Adrenal gland (tissue), 12 donors: ENCODE results near the gene TMEM89. TPM values are rescaled to one million over a fixed set of nuclear protein-coding genes. Genes with fewer than 3 reads are reported as not detected.

ENCODE experiments used
- DNase-seq, 7 donors: peaks; one replicate each; pipeline ENCODE4 v3.0.0-alpha.2; 2019 to 2020
- H3K27ac ChIP-seq, 5 donors: fragments of 200-600 bp; sonication (generic) in 4 of 5; 1 replicate in 3 of 5; 2 replicates in 2 of 5; pipeline versions ENCODE4 v1.5.1 to v1.8.0; 2016 to 2020; ENCODE audit warnings: mild to moderate bottlenecking in 1 of 5
- H3K27me3 ChIP-seq: fragments of 200-600 bp; 2 replicates; pipeline ENCODE4 v1.8.0; 2021
- H3K36me3 ChIP-seq, 2 donors: fragments of 200-600 bp; replicated peaks in 1 of 2; 1 replicate in 1 of 2; 2 replicates in 1 of 2; pipeline versions ENCODE4 v1.5.1 to v1.8.0; 2018 to 2022
- H3K4me1 ChIP-seq, 2 donors: fragments of 200-600 bp; replicated peaks in 1 of 2; 1 replicate in 1 of 2; 2 replicates in 1 of 2; pipeline versions ENCODE4 v1.5.1 to v1.8.0; 2018 to 2021
- H3K4me3 ChIP-seq, 4 donors: fragments of 200-600 bp; sonication (generic) in 3 of 4; one replicate each; pipeline ENCODE4 v1.5.1; 2016 to 2018
- H3K9me3 ChIP-seq, 3 donors: fragments of 200-600 bp; sonication (generic) in 1 of 3; replicated peaks in 1 of 3; 1 replicate in 2 of 3; 2 replicates in 1 of 3; pipeline versions ENCODE4 v1.5.1 to v1.8.0; 2016 to 2021
- POLR2A ChIP-seq, 2 donors: fragments of 450-650 bp; IDR thresholded peaks; one replicate each; pipeline ENCODE4 v1.6.1; 2017; ENCODE audit warnings: antibody characterized with exemption in 2 of 2, mild to moderate bottlenecking in 2 of 2, moderate library complexity in 1 of 2
- WGBS, 4 donors: extraction: QIAGEN DNeasy Blood & Tissue Kit in 2 of 4; methylation state at CpG; one replicate each; pipeline versions ENCODE4 v1.1.5 to v1.1.7; 2013 to 2017; 5-methylcytosine and 5-hydroxymethylcytosine counted together
- intact Hi-C, 2 donors: fragments of 100-400 bp; cut with DNase I; formaldehyde crosslinking; loops; one replicate each; pipeline versions ENCODE4 v1.14.1 to v1.15.0; 2022 to 2023
- polyA plus RNA-seq, 3 donors: library from polyadenylated mRNA; stranded (reverse); fragments of 200-250 nt in 2 of 3; fragments of 350-450 nt in 1 of 3; fragmentation: Illumina TruSeq in 1 of 3; extraction: RNeasy Lipid Tissue Mini Kit (QIAGEN cat#74804) in 1 of 3; gene quantifications; one replicate each; pipeline ENCODE4 v1.2.3, GENCODE V29; 2013 to 2014
- total RNA-seq, 9 donors: library from RNA; depleted of rRNA in 4 of 9; stranded (reverse); fragments of >200 nt in 4 of 9; fragments of 120-200 nt in 1 of 9; fragmentation: NEBNext Ultra II Directional in 1 of 9; extraction: Animal tissue kit (Norgen Biotek cat#: 25700) in 1 of 9; gene quantifications; one replicate each; pipeline versions ENCODE4 v1.1.0 to v1.2.4, GENCODE V29; 2013 to 2023
- TF ChIP-seq, protein P1 (sequence below), 6 experiments: fragments of 450-650 bp in 4 of 6; fragments of 200-600 bp in 2 of 6; sonication (generic) in 1 of 6; IDR thresholded peaks; 1 replicate in 5 of 6; 2 replicates in 1 of 6; pipeline versions ENCODE4 v1.5.1 to v1.8.0; 2016 to 2021; ENCODE audit warnings: antibody characterized with exemption in 6 of 6, mild to moderate bottlenecking in 2 of 6, moderate library complexity in 1 of 6
- donor health status: healthy with polysubstance abuse.
- donor health status: Bipolar disorder and iron deficiency.
- donor health status: DM: yes; HTN: yes; CAD: no.
- donor health status: DM: no; HTN: no; CAD: no.
- donor health status: DM: no; HTN: no; CAD: no.
- donor health status: DM: yes; HTN: yes; CAD: no.

Gene TMEM89
- total and polyA plus RNA-seq, 12 donors, result not detected

DNA sequence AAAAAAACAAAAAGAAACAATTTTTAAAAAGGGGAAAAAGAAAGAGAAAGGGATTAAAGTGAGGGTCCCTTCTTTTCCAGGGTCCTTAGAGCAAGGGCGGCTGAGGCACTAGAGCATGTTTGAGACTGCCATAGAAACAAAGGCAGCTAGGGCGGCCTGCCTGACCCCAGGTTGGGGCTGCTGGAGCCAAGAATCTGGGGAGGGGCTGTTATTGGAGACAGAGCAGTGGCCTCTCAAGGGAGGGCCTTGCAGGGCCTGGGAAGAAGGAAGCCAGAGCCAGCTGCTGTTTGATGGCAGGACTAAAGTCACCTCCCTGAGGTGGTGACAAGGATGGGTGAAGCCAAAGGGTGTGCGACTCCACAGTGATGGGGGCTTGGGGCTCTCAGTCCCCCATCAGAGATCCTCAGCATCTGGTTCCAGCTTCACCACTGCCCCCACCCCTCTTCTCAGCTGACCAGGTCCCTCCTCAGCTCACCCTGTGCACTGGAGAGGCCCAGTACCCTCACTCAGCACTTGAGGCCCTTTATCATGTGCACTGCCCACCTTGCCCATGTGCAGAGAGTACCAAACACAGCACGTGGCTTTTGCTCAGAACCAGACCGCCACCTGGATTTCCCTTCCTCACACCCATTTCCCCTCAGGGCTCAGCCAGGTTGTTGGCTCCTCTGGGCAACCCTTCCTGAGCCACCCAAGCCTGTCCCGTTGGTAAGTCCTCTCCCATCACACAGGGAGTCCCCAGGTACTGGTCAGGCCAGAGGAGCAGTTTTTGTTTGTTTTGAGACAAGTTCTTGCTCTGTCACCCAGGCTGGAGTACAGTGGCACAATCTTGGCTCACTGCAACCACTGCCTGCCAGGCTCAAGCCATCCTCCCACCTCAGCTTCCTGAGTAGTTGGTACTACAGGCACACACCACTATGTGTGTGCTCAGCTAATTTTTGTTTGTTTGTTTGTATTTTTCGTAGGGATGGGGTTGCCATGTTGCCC is 1.7 kb downstream of the TMEM89 start:
- 85 to 89% (median 87%) methylated on average over 7 of the region's 7 CpGs for WGBS, 4 donors
- H3K27me3 ChIP-seq, result no peaks in the 10 kb centered on the region
- no peak overlapping the region for H3K27ac ChIP-seq
- H3K4me1 ChIP-seq, result no peaks in the 10 kb centered on the region
- TF ChIP-seq, protein P1, sequence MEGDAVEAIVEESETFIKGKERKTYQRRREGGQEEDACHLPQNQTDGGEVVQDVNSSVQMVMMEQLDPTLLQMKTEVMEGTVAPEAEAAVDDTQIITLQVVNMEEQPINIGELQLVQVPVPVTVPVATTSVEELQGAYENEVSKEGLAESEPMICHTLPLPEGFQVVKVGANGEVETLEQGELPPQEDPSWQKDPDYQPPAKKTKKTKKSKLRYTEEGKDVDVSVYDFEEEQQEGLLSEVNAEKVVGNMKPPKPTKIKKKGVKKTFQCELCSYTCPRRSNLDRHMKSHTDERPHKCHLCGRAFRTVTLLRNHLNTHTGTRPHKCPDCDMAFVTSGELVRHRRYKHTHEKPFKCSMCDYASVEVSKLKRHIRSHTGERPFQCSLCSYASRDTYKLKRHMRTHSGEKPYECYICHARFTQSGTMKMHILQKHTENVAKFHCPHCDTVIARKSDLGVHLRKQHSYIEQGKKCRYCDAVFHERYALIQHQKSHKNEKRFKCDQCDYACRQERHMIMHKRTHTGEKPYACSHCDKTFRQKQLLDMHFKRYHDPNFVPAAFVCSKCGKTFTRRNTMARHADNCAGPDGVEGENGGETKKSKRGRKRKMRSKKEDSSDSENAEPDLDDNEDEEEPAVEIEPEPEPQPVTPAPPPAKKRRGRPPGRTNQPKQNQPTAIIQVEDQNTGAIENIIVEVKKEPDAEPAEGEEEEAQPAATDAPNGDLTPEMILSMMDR (IDR thresholded peaks at IDR 0.05), result no peak
- no peak for TF ChIP-seq POLR2A (IDR thresholded peaks at IDR 0.05)
- intact Hi-C loops, result no loop called here
- H3K36me3 ChIP-seq, result no peaks in the 10 kb centered on the region
- no peak for DNase-seq
- H3K4me3 ChIP-seq, result no peak overlapping the region
- no peaks in the 10 kb centered on the region for H3K9me3 ChIP-seq

DNA sequence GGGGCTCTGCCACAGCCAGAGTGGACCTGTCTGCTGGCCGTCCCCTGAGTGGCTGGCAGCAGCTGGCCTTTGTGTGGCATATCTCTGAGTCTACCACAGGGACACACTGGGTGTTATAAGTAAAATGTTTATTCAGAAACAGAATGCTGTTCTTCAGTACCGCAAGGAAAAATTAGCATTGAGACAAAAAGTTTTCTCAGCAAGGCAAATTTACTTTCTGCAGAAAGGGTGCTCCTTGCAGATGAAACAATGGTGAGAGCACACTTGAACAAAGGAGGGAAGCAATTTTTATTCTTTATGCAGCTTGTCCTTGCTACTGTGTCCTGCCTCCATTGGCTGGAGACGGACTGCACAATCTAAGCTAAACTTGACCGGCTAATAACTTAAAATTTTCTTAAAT is 4.0 kb downstream of the TMEM89 start:
- 93 to 96% (median 95%) methylated on average over 4 of the region's 4 CpGs for WGBS, 4 donors
- Histone ChIP-seq H3K36me3 (no peaks in the 10 kb centered on the region), H3K27ac (no peak overlapping the region), H3K9me3 (no peaks in the 10 kb centered on the region), H3K4me3 (no peak overlapping the region), H3K4me1 (no peaks in the 10 kb centered on the region), H3K27me3 (no peaks in the 10 kb centered on the region)
- intact Hi-C loops, result no loop called here
- DNase-seq, result no peak
- no peak for TF ChIP-seq POLR2A (IDR thresholded peaks at IDR 0.05)
- TF ChIP-seq, protein P1 (IDR thresholded peaks at IDR 0.05), result no peak

DNA sequence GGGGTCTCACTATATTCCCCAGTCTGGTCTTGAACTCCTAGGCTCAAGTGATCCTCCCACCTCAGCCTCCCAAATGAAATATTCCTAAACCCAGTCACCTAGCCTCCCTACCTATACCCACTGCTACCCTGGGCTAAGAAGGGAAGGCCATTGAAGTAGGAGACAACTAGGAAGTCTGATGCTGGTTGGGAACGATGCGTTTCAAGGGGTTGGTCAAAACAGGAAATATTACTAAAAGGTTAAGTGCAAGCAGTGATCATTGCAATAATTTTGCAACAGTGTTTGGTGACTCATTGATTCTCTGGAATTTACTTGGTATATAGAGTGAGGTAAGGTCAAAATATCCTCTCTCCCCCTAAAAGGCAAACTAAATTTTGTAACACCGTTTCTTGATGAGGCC is 7.5 kb downstream of the TMEM89 start:
- H3K4me1 ChIP-seq, result no peaks in the 10 kb centered on the region
- no peaks in the 10 kb centered on the region for H3K36me3 ChIP-seq
- no peak for TF ChIP-seq POLR2A (IDR thresholded peaks at IDR 0.05)
- TF ChIP-seq, protein P1 (IDR thresholded peaks at IDR 0.05), result no peak
- no peak for DNase-seq
- intact Hi-C loops, result no loop called here
- 29 to 52% (median 48%) methylated on average over 3 of the region's 3 CpGs for WGBS, 4 donors
- no peak overlapping the region for H3K4me3 ChIP-seq
- H3K27ac ChIP-seq, result no peak overlapping the region
- no peaks in the 10 kb centered on the region for H3K9me3 ChIP-seq
- no peaks in the 10 kb centered on the region for H3K27me3 ChIP-seq

DNA sequence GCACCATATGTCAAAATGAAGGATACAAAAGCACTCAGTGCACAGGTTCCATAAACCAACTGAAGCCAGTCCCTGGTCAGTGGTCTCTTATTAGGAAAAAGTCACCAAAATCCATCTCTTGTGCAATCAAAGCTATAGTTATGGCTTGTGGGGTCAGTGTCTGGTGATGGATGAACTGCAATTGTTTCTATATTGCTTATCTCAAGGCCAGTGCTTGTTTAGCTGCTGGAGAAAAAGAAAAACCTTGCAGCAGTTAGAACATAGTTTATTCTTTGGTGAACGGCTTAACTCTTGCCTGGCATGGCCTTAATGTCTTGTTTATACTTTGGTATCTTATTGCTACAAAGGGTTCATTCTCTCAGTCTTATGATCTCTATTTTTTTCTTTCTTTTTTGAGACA is 9.3 kb downstream of the TMEM89 start:
- intact Hi-C loops, result no loop called here
- no peak overlapping the region for H3K4me3 ChIP-seq
- H3K9me3 ChIP-seq, result no peaks in the 10 kb centered on the region
- H3K27ac ChIP-seq, result no peak overlapping the region
- no peaks in the 10 kb centered on the region for H3K27me3 ChIP-seq
- WGBS, 4 donors, result 63 to 68% (median 68%) methylated on average over 1 of the region's 1 CpG
- H3K36me3 ChIP-seq, result peaks cover 0 to 3% of the 10 kb centered on the region in 2 donors
- no peak for DNase-seq
- peaks cover 8 to 10% of the 10 kb centered on the region in 2 donors for H3K4me1 ChIP-seq
- TF ChIP-seq, protein P1 (IDR thresholded peaks at IDR 0.05), result no peak
- no peak for TF ChIP-seq POLR2A (IDR thresholded peaks at IDR 0.05)
